VCaP (cell line): Measurements from ENCODE around the gene KLHL29.

ENCODE experiments used
- H3K27ac ChIP-seq: fragments of 450-650 bp; 2 replicates; pipeline ENCODE4 v1.5.1; 2017
- CTCF ChIP-seq: fragments of 450-650 bp; conservative IDR thresholded peaks from 2 replicates; pipeline ENCODE4 v1.5.1; 2017; ENCODE audit warnings: mild to moderate bottlenecking, moderate library complexity

The KLHL29 gene

DNA sequence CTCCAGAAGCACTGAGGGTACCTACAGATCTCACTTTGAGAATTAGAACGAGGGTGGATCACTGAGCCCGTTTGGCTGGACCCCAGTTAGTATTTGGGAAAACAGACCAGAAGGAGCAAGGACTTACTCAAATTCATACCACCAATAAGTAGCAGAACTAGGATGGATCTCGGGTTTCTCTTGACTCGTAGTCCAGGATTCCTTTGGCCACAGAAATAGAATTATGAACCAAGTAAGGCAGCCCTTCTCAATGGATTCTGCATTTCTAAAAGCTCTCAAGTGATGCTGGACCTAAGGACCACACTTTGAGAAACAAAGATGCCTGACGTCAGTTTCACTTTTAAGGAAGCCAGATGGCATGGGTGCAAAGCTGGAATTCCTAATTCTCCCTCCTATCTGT, 153.0 kb downstream of the KLHL29 start:
- H3K27ac ChIP-seq: no peak overlapping the region
- TF ChIP-seq CTCF: no peak

- no peak overlapping the region for H3K27ac ChIP-seq
- no peak for TF ChIP-seq CTCF
Measured at GRCh38 chr2:23538566-23538965, 153.6 kb downstream of the KLHL29 start.

DNA sequence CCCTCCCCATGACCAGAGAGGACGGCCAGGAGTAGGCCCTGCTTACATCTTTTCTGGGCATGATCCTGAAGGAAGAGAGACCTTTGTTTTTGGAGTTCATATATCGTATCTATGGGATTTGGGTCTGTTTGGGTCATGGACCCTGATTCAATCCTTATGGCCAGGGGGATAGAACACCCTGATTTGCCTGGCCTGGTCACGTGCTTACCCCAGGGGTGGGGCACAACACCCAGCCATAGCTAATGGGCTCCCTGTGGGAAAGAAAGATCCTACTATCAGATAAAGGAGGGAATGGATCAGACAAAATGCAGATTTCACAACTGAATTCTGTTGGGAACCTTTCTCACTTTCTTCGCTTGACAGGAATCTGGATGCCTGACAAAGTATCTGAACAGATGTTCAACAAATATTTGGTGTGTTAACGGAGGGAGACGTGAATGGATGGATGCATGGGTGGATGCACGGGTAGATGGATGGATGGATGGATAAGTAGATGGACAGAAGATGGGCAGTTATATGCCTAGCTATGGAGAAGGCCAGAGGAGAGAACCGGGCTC, 155.9 kb downstream of the KLHL29 start:
- no peak for TF ChIP-seq CTCF
- H3K27ac ChIP-seq: no peak overlapping the region

DNA sequence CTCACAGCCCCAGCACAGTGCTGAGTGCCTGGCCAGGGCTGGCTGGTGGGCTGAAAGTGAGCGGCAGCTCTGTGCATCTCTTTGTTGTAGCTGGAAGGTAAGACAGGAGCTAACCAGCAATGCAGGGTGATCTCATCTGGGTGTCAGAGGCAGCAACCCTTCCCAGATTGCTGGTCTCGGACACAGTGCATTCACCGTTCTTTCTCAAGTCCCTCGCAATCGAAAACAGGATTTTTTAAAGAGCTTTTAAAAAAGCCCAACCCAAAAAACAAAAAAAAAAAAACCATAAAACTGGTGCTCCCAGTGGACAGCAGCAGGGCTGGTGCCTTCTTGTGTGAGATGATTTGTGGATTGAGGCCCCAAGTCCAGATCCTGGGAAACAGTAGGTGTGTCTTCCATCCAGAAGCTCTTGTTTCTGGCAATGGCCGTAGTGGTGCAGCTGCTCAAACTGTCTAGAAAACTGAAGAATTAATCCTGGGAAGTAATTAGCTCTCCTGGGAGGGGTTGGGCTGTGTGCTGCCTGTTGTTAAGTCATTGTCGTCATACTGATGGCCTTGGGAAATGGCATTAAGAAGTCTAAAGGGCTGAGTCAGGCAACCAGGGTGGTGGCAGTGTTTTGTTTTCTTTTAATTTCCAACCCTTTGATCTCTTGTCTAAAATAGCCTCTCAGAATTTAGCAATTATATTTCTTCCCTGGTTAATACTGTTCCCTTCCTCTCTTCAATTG, 156.7 kb downstream of the KLHL29 start:
- TF ChIP-seq CTCF: no peak
- no peak overlapping the region for H3K27ac ChIP-seq

GRCh38 chr2:23542230-23542789, 157.3 kb downstream of the KLHL29 start:
- no peak overlapping the region for H3K27ac ChIP-seq
- no peak for TF ChIP-seq CTCF

DNA sequence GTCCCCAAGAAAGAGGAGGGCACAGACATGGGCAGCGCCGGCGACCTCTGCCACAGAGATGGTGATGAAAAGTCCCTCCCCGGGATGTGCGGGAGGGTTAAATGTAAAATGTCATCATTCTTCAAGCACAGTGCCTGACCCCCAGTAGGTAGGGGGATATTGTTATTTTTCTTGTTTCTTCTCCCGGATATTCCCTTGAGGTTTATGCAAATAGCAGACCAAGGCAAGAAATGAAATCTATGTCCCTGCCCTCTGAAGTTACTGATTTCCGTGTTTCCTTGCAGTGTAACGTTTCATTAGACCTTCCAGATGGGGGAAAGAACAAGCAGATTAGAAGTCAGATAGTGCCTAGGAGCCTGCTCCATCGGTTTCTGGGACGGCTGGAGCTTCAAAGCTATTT, 158.3 kb downstream of the KLHL29 start:
- H3K27ac ChIP-seq: no peak overlapping the region
- no peak for TF ChIP-seq CTCF

DNA sequence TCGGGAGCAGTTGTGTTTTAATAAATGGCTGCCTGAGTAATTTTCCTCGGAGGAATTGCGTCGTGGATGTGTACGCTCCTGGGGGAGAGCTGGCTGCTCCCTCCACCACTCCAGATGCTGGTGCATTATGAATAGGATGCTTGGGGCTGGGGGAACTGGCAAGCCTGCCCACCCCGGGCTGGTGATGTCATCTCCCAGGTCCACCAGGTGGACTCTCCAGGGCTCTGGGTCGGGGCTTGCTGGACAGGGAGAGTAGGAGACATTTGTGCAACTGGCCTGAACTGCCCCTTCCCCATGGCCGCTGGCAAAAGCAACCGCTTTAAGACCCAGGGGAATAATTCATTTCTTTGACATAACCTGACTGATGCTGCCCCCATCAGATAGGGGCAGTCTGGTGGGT, 158.7 kb downstream of the KLHL29 start:
- no peak for TF ChIP-seq CTCF
- no peak overlapping the region for H3K27ac ChIP-seq
